ENCODE results near the gene ZFHX3.
A peak's percentile ranks its signal among the peaks of the same experiment; 100 is the strongest.

ZFHX3 gene

DNA sequence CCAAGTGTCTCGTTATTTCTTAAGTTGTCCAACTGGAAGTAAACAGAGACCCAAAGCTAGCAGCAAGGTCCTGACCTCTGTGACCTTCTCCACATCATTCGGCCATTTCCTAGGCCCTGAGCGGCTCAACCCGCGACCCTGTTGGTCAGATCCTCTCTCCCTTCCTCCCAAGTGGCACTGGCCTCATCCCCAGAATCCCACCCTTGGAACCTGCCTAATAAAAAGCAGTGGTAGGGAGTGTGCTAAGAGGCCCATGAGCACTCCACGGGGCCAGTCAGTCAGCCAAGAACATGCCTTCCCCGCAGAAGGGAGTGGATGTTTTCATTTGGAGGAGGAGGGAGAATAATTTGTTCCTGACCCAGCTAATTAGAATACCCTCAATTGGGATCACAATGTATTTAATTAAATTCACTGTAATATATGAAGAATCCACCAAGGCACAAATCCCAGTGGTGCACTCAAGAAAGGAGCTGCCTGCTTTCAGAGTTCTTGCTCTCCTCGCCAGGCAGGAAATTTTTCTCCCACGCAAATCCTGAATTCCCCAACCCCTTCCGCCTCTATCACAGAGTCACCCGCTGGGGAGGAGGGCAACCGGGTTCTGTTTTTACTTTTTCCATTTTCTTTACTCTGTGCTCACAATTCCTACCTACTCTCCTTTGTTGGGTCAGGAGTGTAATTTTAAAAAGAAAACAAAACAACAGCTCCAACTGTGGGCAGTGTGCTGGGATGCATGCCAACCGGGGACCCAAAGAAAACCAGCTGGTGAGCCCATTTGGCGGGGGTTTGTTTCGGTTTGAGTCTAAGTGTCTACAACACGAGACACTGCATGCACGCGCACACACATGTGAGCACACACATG is 153.4 kb downstream of the ZFHX3 start:
- no peak for DNase-seq

DNA sequence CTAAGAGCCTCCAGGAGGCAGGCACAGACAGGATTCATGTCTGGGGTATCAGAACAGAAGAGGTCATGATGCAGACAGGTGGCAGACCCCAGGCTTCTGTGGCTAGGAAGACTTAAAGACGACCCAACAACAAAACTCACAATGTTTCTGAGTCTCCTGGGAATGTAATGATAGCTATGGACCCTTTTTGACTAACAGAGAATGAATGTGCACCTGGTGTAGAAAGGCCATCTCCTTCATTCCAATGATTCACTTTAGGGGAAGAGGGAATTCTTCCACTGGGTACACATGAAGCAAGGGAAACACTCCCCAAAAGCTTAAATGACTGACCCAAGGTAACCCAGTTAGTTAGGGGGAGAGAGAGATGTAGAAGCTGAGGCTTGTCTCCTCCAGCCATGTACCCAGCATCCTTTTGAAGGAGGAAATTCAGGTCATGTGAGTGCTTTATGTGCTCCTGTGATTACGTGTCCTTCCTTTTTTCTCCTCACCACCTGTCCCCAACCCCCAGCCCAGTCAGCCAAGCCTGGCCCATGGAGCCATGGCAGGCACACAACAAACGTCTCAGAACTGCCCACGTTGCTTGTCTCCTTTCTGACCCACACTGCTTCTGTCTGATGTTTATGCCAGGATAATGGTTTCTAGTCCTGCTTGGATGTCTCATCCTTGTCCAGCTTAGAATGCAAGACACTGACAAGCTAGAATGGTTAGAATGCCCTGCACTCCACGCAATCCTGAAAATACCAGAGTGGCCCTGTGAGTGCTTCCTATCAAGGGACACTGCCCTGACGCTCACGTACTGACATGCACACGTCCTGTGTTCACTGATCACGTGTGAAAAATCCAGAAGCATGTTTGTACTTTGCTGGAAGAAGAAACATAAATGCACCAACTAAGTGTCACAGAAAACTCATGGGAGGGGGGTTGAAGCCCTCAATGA is 156.4 kb downstream of the ZFHX3 start:
- DNase-seq = no peak

DNA sequence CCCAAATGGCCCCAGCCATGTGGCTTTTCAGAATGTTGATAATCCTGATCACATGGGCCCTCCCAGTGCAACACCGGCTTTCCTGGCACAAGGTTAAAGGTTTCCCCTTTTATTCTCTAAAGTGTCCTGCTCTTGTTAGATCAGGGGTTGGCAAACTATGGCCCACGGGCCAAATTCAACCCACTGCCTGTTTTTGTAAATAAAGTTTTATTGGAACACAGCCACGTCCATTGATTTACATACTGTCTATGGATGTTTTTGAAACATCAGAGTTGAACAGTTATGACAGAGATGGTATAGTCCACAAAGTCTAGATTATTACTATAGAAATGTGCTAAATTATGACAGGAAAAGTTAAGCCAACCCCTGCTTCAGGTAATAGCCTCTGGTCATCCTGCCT is 157.3 kb downstream of the ZFHX3 start:
- no peak for DNase-seq

DNA sequence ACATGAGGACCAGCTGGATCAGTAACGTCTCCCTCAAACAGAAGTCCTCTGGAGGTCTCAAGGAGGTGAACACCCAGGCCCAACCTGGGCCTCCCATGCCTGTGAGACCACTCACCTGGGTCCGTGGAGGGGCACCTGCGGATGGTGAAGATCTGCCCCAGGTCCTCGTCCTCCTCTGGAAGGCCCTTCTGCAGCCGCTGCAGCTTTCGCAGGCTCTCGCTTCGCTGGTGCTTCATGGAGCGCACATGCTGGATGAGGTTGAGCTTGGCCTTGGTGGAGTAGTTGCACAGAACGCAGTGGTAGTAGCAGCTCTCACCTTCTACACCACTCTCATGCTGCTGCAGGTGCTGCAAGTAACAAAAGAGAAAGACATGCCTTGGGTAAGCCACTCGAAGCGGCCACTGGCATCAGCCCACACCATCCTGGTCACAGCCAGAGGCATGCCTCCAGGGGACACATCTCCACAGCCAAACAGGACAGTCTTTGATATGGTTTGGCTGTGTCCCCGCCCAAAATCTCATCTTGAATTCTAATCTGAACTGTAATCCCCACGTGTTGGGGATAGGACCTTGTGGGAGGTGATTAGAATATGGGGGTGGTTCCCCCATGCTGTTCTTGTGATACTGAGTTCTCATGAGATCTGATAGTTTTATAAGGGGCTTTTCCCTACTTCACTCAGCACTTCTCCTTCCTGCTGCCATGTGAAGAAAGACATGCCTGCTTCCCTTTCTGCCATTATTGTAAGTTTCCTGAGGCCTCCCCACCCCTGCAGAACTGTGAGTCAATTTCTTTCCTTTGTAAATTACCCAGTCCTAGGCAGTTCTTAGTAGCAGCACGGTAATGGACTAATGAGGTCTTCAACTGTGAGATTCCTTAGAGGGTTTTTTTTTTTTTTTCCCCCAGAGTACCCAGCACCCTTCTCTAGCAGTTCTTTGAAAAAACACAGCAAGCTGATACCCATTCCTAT is 158.0 kb downstream of the ZFHX3 start:
- no peak for DNase-seq

DNA sequence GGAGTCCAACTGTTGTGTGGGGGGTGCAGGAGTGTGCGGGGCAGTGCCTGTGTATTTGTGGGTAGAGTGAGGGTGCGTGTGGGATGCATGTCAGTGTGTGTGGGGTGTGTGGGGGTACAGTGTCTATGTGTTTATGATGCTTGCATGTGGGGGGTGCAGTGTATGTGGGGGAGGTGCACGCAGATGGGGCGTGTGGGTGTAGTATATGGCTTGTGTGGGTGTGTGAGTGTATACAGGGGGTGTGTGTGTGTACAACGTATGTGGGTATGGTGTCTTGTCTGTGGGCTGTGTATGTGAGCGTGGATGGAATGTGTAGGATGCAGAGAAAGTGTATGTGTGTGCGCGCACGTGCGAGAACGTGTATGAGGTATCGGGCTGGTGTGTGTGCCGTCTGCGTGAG is 160.4 kb downstream of the ZFHX3 start:
- no peak for DNase-seq

DNA sequence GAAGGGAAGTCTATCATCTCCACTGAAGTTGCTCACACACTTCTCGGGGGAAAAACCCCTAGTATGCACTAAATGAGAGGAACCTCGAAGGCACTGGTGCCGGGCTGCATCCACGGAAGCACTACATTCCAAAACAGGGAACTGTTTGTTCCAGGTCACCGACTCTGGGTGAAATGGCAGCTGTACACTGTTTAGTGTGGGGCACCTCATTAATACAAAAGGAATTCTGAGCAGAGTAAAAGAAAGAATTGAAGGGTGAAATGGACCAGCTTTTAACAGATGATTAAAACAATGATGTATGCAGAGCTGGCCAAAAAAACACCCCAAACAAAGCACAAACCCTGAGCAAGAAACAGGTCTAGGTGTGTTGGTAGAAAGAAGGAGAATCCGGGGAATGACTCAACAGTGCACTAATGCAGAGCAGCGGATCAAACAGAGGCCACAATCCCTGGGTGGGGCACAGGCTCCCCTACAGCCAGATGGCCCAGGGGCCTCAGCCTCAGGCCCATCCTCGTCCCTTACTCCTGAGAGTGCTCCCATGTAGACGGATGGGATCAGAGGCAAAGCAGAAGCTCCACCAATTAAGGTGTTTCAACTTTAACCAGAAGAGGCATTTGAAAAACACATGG is 161.5 kb downstream of the ZFHX3 start:
- no peak for DNase-seq

DNA sequence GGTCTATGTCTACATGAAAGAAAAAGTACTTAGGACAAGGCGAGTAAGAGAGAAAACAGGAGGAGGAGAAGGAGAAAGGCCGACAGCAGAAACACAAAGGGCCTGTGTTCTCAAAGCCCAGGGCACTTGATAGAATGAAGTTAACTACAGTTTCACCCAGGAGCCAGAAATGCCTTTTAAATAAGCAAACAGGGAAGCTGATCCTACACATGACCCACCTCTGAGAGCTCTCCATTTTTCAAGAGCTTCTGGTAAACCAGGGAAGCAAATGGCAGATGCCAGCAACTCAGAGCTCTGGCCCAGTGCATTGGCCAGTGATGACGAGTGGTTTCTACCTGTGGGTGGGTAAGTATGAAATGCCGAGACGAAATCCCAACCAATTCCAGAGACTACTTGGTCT is 163.4 kb downstream of the ZFHX3 start:
- DNase-seq = no peak

DNA sequence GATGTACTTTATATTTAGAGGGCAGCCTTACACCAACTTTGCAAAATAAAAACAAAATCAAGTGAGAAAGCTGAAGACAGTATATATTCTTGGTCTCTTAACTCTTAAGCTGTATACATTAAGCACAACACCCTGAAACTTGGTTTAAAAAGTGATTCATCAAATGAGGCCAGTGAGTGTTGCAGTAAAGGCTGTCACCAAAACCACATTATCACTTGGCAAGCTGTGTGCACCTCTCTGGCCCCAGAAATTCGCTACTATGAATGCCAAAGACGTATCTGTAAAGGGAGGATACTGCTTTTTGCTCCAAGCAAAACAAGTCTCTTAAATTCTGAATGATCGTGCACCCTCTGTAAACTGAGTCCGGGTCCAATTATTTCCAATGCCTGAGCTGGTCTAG is 163.9 kb downstream of the ZFHX3 start:
- no peak for DNase-seq

DNA sequence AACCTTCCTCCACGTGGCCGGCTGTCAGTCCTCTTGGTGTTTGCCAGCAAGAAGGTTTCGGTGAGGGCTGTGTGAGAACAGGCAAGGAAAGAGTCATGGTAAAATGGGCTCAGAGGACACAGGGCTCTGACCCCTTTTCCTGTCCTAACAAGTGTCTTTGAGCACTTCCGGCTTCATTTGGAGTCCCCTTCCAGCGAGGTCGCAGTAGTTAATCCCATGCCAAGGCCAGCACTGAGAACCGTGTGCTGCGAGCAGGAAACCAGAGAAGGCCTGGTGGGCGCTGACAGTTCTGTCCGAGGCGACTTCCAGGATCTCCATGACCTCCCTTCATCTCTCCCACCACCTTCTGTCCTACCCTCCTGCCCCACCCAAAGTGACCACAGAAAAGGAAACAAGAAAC is 168.1 kb downstream of the ZFHX3 start:
- no peak for DNase-seq

DNA sequence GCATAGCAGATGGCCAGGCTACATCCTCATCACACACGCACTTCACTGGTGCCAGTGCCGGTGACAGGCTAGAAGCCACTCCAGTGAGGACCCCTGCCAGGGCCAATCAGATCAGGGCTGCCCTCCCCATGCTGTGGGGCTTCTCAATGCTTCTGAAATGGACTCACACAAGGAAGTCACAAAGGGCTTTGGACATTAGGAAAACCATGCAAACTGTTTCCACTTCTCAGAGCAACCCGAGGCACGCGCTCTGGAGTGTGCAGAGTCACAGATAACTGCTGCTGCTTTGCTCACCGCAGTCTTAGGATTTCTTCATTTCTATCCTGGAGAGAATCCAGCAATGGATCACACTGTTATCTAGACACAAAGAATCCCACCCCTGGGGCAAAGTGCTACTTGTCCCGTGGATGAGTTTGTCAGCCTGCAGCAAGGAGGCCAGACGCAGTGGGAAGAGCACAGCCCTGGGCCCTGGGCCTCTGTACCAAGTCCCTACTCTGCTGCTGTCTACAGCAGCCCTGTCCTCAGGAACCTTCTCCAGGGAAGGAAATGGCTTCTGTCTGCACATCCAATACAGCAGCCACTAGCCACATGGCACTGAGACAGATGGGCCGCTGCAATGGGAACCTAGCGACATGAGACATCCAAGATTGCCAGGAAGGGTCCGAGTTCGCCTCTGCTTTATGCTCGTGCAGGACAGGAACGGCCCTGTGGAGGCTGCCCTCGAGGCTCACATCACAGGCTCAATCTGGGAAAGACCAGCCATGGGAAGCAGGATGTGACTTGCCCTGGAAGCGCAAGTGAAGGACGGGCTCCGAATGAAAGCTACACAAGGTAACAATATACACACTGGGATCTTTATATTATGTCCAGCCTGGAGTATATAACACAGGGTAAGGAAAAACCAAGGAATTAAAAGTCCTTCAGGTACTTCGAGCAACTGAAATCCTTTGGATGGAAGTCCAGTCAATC is 169.3 kb downstream of the ZFHX3 start:
- DNase-seq = no peak

DNA sequence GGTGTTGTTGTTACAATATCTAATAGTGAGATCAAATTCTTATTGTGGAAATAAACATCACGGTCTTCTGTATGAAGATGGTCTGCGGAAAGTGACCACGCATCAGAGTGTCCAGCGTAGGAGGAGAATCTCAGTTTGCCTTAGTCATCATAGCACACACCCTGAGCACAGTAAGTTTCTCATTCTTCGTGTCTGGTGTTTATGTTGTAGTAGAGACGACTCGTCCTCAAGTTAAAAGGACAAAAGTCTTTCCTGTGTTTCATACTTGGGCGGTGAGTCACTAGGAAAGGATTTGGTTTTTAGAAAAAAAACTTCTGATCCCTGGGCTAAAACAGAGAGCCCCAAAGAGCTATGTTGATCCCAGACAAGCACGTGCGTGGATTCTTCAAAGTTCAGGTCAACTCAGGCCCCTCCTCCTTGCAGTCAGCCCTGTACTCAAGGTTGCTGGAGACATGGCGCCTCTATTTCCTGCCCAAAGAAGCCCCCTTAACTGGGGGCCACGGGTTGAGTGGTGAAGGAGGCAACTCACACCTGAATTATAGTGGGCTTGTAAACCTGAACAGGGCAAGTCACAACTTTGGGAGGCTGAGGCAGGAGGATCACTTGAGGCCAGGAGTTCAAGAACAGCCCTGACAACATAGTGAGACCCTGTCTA is 170.4 kb downstream of the ZFHX3 start:
- DNase-seq = no peak

DNA sequence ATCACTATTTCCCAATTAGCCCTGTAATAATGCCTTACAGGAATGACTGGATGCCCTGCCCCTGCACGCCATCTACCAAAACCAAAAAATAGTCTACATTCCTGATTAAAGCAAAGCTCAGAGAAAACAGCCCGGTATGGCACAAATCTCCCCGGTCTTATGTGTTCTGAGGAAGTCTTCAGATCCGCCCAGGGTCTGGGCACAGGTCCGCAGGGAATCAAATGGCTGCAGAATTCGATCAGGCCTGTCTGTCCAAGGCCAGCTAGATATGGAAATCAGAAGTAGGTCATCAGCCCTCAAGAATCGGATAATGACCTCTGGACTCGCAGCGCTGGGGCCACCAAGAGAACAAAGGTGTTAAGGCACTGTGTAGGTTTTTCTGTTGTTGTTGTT is 171.0 kb downstream of the ZFHX3 start:
- DNase-seq = no peak

DNA sequence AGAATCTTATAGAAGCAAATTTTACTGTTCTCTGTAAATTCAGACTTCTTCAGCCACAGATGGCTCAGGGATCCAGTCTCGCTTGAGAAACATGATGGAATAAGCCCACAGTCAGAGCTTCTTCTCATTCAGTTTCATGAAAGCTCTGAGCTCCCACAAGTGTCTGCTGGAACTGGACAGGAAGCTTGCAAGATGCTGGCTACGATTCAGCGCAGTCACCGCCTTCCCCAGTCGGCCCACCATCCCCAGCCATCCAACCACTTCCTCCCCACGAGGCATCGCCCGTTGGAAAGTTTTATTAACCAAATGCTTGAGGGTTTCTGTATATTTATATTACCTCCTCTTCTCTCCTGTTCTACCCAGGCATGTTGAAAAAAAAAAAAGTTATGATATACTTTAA is 171.7 kb downstream of the ZFHX3 start:
- DNase-seq = no peak

DNA sequence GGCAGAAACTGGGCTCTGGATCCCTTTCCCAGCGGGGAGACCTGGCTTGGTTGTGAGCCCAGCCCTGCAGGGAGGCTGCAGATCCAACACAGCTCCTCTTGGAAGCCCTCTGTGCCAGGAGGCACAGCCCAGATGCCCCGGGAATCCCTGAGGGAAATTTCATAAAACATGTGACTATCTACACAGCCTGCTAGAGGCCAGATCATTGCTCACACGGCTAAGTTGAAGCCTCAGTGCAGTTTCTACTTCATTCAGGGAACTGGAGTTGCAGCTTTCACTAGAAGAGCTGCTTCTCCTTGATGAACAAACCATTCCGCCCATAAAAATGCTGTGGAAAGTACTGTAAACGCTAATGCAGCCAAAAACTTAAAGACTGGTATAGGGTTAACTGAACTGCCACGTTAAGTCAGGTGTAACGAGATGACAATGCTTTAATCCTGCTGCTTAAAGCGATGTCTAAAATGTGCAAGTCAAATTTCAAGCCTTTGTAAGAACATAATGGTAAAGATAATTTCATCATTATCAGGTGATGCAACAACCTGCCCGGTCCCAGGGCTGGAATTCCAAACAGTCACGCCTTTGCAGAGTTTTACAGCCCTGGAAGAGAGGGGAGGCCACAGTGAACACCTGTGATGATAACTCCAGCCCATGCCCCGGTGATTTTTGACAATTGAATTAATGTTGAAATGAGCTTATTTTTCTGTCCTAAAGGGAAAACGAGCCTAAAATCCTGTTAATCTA is 172.5 kb downstream of the ZFHX3 start:
- DNase-seq = peak; percentile 32

DNA sequence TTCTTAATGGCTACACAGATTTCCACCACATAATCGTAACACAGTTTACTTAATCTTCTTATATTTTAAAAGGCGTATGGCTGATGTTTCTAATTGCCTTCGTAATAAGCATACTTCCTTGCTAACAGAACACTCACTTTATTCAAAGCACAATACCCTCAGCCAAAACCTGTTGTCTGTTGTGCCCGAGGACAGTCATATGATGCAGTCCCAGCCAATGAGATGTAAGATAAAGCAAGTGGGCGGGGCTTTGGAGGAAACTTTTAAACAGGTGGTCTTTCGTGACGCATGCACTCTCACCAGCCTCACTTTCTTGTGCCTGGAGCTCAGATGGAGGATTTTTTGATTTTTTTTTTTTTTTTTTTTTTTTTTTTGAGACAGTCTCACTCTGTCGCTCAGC is 174.1 kb downstream of the ZFHX3 start:
- no peak for DNase-seq

DNA sequence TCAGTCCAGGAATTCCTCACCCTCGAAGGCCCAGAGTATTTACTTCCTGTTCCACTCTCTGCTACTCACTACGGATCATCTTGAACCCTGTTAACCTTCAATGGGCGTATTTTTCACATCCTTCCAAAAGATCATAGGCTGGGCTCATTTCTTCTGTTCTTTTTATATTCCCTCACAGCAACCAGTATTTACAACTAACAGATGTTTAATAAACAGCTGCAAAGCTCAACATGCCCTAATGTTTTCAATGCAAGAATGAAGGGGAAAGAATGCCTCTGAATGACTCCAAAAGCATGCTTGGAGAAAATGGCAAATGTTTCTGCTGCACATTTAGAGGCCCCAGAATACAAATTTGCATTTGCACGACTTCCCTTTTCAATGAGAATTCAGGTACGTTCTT is 174.9 kb downstream of the ZFHX3 start:
- DNase-seq = no peak

DNA sequence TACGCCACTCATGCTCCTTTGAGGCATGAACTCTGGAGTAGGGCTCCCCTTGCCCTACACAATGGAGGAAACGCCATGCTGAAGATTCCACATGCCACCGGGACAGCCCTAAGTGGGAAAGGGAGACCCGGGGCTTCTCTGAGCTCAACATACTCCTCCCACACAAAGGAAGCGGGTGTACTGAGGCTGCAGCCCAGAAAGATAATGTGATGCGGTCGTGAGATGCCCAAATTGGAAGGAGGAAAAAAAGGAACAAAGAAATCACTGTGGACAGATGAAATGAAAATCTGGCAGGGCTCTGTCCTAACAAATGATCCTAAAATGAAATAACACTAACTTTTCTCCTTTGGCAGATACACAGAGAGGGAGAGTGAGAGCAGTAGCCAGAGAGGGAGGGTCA is 182.1 kb downstream of the ZFHX3 start:
- no peak for DNase-seq

DNA sequence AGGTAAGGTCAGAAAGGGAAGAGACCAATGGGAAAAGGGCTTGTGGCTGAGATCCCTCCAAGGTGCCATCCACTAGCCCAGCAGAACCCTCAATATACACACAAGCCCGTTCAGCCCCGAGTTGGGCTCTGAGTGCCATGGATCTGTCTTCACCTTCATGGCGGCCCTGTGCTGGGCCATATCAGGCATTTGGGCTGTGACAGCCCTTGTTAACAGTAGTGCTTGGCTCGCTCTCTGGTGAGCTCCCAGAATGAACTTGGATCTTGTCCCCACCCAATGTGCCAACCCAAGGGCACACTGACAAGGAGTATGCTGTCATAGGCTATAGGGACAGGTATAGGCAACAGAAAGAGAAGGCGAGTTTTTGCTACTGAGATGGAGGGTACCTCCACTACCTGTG is 182.7 kb downstream of the ZFHX3 start:
- DNase-seq = no peak

DNA sequence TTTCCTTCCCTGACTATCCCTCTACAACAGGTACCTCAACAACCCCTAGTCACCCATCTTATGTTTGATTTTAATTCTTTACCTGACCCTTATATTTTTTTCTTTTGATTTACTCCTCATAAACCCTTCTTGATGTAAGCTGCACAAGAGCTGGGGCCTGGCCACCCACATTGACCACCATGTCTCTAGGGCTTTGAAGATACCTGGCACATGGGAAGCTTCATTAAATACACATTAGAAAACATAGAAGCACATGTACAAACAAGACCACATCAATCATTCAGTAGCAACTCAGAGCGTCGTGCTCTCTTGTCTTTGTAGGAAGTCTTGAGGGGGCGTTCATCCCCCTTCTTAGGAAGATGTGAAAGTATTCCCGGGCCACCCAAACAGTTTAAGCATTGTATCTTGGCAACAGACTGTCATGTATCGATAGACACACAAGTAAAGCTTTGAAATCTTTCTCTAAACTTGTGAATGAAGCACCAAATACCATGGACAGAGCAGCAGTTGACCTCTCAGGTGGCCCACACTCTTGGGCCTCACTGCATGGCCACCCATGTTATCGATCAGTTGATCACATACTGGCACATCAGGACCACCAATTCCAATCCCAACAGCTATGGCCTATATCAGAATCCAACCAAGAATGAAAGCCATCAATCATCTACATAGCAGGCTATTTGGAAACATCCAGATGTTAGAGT is 183.6 kb downstream of the ZFHX3 start:
- no peak for DNase-seq

Measured in NCI-H69 (cell line).